ENCODE data around the gene TP53RK. TPM values are rescaled to one million over a fixed set of nuclear protein-coding genes. Genes with fewer than 3 reads are reported as not detected.

Gene TP53RK
- total and polyA plus RNA-seq, 2 of the 13 experiments (the other 11 are each of a cell fraction or from before 2014, with no cell fraction given), result 12.9 to 25.5 TPM

GRCh38 chr20:46676649-46677316 is 12.5 kb downstream of the TP53RK start (continued):
- TF ChIP-seq FOXP4 (CRISPR knock-in tag; IDR thresholded peaks at IDR 0.05), result peak; percentile 69
- peak; percentile 80 for TF ChIP-seq HOXA3 (CRISPR knock-in tag; IDR thresholded peaks at IDR 0.05)
- TF ChIP-seq GFI1 (CRISPR knock-in tag; IDR thresholded peaks at IDR 0.05; ENCODE audit: borderline replicate concordance), result peak; percentile 57; the same call in 1 of the 2 replicates
- peak; percentile 45; the same call in 1 of the 2 replicates for TF ChIP-seq CEBPG (CRISPR knock-in tag; IDR thresholded peaks at IDR 0.05)
- TF ChIP-seq BRD4 (CRISPR knock-in tag; IDR thresholded peaks at IDR 0.05), result peak; percentile 58; the same call in 1 of the 2 replicates
- TF ChIP-seq TARDBP (CRISPR knock-in tag; IDR thresholded peaks at IDR 0.05), result 0 out of 2 replicates have a peak, but pooled peaks have one; percentile 51
- TF ChIP-seq NR2F1 (CRISPR knock-in tag; IDR thresholded peaks at IDR 0.05), result peak; percentile 63 to 78
- peak; percentile 5 for TF ChIP-seq YY1 (IDR thresholded peaks at IDR 0.05; ENCODE audit: insufficient read depth, insufficient replicate concordance, low read depth, low read length)
- TF ChIP-seq, protein P1, sequence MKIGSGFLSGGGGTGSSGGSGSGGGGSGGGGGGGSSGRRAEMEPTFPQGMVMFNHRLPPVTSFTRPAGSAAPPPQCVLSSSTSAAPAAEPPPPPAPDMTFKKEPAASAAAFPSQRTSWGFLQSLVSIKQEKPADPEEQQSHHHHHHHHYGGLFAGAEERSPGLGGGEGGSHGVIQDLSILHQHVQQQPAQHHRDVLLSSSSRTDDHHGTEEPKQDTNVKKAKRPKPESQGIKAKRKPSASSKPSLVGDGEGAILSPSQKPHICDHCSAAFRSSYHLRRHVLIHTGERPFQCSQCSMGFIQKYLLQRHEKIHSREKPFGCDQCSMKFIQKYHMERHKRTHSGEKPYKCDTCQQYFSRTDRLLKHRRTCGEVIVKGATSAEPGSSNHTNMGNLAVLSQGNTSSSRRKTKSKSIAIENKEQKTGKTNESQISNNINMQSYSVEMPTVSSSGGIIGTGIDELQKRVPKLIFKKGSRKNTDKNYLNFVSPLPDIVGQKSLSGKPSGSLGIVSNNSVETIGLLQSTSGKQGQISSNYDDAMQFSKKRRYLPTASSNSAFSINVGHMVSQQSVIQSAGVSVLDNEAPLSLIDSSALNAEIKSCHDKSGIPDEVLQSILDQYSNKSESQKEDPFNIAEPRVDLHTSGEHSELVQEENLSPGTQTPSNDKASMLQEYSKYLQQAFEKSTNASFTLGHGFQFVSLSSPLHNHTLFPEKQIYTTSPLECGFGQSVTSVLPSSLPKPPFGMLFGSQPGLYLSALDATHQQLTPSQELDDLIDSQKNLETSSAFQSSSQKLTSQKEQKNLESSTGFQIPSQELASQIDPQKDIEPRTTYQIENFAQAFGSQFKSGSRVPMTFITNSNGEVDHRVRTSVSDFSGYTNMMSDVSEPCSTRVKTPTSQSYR (CRISPR knock-in tag; IDR thresholded peaks at IDR 0.05; ENCODE audit: borderline replicate concordance), result peak; percentile 53; the same call in 1 of the 2 replicates
- TF ChIP-seq RARA (CRISPR knock-in tag; IDR thresholded peaks at IDR 0.05), result peak; percentile 99
- TF ChIP-seq ZNF687 (CRISPR knock-in tag; IDR thresholded peaks at IDR 0.05), result peak; percentile 70
- TF ChIP-seq RXRB (CRISPR knock-in tag; IDR thresholded peaks at IDR 0.05; ENCODE audit: borderline replicate concordance), result peak; percentile 87
- peak; percentile 7; the same call in 1 of the 2 replicates for TF ChIP-seq SOX13 (IDR thresholded peaks at IDR 0.05)
- peak in 1 of 2 experiments; percentile 64; a peak in 2 of 4 replicates for TF ChIP-seq SOX13 (CRISPR knock-in tag; conservative IDR thresholded peaks at IDR 0.05 in 1 of 2, IDR thresholded peaks at IDR 0.05 in 1 of 2)
- peak; percentile 21; the same call in 1 of the 2 replicates for TF ChIP-seq ZBTB4 (CRISPR knock-in tag; IDR thresholded peaks at IDR 0.05; ENCODE audit: borderline replicate concordance)
- TF ChIP-seq NR2C2 (CRISPR knock-in tag; IDR thresholded peaks at IDR 0.05; ENCODE audit: borderline replicate concordance), result peak; percentile 74

Data from HepG2 (cell line).